ENCODE measurements around the gene IGFBP2. TPM values are rescaled to one million over a fixed set of nuclear protein-coding genes. Genes with fewer than 3 reads are reported as not detected.

IGFBP2 gene
- total RNA-seq, 1 experiment from 2014 or later: 0.32 TPM

GRCh38 chr2:216636551-216637450 lies 3.6 kb downstream of the IGFBP2 start:
- no peaks in the 10 kb centered on the region for H3K9me3 ChIP-seq (replicated peaks)
- H3K27me3 ChIP-seq (replicated peaks): peaks cover 30% of the 10 kb centered on the region
- no peak overlapping the region for H3K27ac ChIP-seq
- no peak for DNase-seq (ENCODE audit: low read depth in 1 of 2, low spot score in 2 of 2)
- no peaks in the 10 kb centered on the region for H3K36me3 ChIP-seq
- no peak overlapping the region for H3K4me3 ChIP-seq
- H3K4me1 ChIP-seq (replicated peaks): peaks cover 18% of the 10 kb centered on the region

- no peak for DNase-seq (ENCODE audit: low read depth in 1 of 2, low spot score in 2 of 2)
- H3K4me1 ChIP-seq (replicated peaks): peaks cover 17% of the 10 kb centered on the region
- peaks cover 24% of the 10 kb centered on the region for H3K27me3 ChIP-seq (replicated peaks)
- H3K9me3 ChIP-seq (replicated peaks): no peaks in the 10 kb centered on the region
- no peak overlapping the region for H3K27ac ChIP-seq
- H3K36me3 ChIP-seq: no peaks in the 10 kb centered on the region
- no peak overlapping the region for H3K4me3 ChIP-seq
Measured at GRCh38 chr2:216637472-216637871, 4.3 kb downstream of the IGFBP2 start.

- H3K36me3 ChIP-seq: no peaks in the 10 kb centered on the region
- no peaks in the 10 kb centered on the region for H3K4me1 ChIP-seq (replicated peaks)
- no peak overlapping the region for H3K27ac ChIP-seq
- H3K27me3 ChIP-seq (replicated peaks): no peaks in the 10 kb centered on the region; the same call in 1 of the 2 replicates
- no peak for DNase-seq (ENCODE audit: low read depth in 1 of 2, low spot score in 2 of 2)
- 0 out of 2 replicates have a peak, but pooled peaks cover 5% of the 10 kb centered on the region for H3K9me3 ChIP-seq (replicated peaks)
- no peak overlapping the region for H3K4me3 ChIP-seq
Measured at GRCh38 chr2:216643986-216644659, 10.9 kb downstream of the IGFBP2 start.

DNA sequence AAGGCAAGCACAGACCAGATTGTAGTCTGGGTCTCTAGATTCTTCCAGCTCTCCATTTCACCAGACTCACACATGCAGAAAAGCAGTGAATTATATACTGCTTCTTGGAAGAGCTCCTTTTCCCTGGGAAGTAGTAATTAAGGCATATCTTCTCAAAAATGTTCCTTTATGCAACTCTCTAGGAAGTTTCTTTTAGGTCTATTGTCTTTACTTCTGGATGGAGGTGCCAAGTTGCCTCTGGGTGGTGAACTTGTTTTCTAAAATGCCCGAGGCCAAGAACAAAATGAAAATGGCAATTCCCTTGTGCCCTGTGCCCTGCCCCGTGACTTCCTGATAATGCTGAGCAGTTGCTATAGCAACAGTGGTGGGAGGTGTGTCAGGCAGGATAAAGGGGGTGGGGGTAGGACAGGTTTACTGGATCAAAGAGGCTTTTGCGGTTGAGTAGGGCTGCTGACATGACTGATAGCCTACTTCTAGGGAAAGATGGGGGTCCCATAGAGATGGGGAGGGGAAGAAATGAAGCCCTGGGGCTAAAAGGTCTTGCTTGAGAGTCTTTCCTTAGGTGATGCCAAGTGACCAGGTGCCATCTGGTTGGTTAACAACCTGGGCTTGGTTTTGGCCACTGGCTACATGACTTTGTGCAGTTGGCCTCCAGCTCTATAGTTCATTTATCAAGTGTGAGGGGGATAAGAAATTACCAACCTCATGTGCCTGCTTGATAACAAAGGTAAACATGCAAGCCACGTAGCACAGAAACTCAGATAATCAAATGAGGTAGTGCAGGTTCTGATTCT lies 11.8 kb downstream of the IGFBP2 start:
- no peak overlapping the region for H3K27ac ChIP-seq

DNA sequence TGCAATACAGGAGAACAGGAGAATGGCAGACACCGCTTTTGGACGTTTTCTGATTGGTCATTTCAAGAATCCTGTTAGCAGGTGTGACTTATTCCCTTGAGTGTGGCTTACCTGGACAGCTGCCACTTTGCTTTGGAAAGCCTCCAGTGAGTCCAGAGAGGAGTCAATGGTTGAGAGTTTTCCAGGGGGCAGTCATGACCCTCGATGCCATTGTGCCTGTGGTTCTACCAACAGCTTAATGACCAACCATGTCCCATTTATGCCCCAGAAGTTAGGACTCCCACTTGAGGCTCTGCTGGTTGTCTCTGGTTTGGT lies 12.4 kb downstream of the IGFBP2 start:
- no peaks in the 10 kb centered on the region for H3K4me1 ChIP-seq (replicated peaks)
- H3K36me3 ChIP-seq: no peaks in the 10 kb centered on the region
- H3K4me3 ChIP-seq: no peak overlapping the region
- H3K9me3 ChIP-seq (replicated peaks): 0 out of 2 replicates have a peak, but pooled peaks cover 5% of the 10 kb centered on the region
- DNase-seq (ENCODE audit: low read depth in 1 of 2, low spot score in 2 of 2): no peak
- no peak overlapping the region for H3K27ac ChIP-seq
- H3K27me3 ChIP-seq (replicated peaks): no peaks in the 10 kb centered on the region; the same call in 1 of the 2 replicates

More for the DNA sequence above, 11.8 kb downstream of the IGFBP2 start:
- DNase-seq (ENCODE audit: low read depth in 1 of 2, low spot score in 2 of 2): no peak
- Histone ChIP-seq H3K27me3 (replicated peaks) (no peaks in the 10 kb centered on the region; the same call in 1 of the 2 replicates), H3K4me3 (no peak overlapping the region), H3K36me3 (no peaks in the 10 kb centered on the region), H3K4me1 (replicated peaks) (no peaks in the 10 kb centered on the region), H3K9me3 (replicated peaks) (0 out of 2 replicates have a peak, but pooled peaks cover 5% of the 10 kb centered on the region)

DNA sequence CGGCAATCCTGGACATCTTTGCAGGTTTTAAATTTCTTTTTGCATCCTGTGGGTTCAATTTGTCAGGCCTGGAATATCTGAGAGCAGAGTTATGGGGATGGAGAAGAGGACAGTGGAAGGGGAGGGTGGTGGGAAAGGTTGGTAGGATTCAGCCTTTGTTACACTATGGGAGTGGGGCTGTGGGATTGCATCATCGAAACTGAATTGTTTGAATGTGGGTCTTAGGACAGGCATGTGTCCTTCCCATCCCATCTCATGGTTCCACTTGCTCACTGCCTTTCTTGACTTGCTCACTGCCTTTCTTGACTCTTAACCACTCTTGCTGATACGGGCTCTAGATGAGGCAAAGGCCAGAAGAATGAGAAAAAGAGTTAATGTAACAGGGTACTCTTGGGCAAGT lies 12.9 kb downstream of the IGFBP2 start:
- no peak for DNase-seq (ENCODE audit: low read depth in 1 of 2, low spot score in 2 of 2)
- Histone ChIP-seq H3K4me1 (replicated peaks) (no peaks in the 10 kb centered on the region), H3K9me3 (replicated peaks) (0 out of 2 replicates have a peak, but pooled peaks cover 5% of the 10 kb centered on the region), H3K27me3 (replicated peaks) (no peaks in the 10 kb centered on the region; the same call in 1 of the 2 replicates), H3K36me3 (no peaks in the 10 kb centered on the region), H3K4me3 (no peak overlapping the region), H3K27ac (no peak overlapping the region)

DNA sequence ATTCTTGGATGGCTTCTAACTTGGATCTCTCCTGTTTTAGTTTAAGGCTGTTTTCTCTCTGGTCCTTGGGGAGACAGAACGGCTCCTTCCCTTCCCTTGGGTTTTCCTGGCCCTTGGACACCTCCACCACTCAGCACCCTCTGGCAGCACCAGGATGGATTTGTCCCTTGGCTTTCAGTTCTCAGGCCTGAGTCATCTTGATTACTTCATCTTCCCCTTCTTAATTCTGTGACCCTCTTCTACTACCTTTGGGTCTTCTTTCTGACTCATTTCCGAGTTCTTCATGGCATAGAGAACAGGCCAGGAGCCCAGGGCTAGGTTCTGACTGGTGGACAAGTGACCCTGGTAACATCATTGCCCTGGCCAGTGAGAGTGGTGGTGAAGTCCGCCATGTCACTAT lies 14.9 kb downstream of the IGFBP2 start:
- Histone ChIP-seq H3K4me3 (no peak overlapping the region), H3K27me3 (replicated peaks) (no peaks in the 10 kb centered on the region; the same call in 1 of the 2 replicates), H3K27ac (no peak overlapping the region), H3K36me3 (no peaks in the 10 kb centered on the region), H3K4me1 (replicated peaks) (no peaks in the 10 kb centered on the region), H3K9me3 (replicated peaks) (0 out of 2 replicates have a peak, but pooled peaks cover 5% of the 10 kb centered on the region)
- DNase-seq (ENCODE audit: low read depth in 1 of 2, low spot score in 2 of 2): no peak

DNA sequence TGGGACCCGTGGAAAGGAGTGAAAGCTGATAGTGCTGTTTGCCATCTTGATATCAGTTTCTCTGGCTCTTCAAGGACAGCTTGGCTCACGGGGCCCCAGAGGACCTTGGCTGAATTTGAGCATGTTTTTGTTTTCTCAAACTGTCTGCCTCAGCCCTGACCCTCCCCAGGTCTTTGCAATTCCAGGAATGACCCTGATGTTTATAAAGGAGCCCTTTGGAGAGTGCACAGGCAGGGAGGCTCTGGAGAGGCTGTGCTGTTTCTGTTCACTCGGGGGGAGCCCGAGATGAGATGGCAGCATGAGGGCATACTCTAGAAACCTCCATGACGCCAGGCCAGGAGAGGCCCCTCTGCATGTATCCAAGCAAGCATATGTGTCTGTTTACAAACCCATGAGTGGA lies 16.4 kb downstream of the IGFBP2 start:
- H3K9me3 ChIP-seq (replicated peaks): 0 out of 2 replicates have a peak, but pooled peaks cover 5% of the 10 kb centered on the region
- H3K27me3 ChIP-seq (replicated peaks): no peaks in the 10 kb centered on the region; the same call in 1 of the 2 replicates
- H3K36me3 ChIP-seq: no peaks in the 10 kb centered on the region
- H3K4me1 ChIP-seq (replicated peaks): no peaks in the 10 kb centered on the region
- H3K4me3 ChIP-seq: no peak overlapping the region
- no peak for DNase-seq (ENCODE audit: low read depth in 1 of 2, low spot score in 2 of 2)
- H3K27ac ChIP-seq: no peak overlapping the region

GRCh38 chr2:216650626-216651257 lies 17.5 kb downstream of the IGFBP2 start:
- no peak for DNase-seq (ENCODE audit: low read depth in 1 of 2, low spot score in 2 of 2)
- Histone ChIP-seq H3K4me1 (replicated peaks) (no peaks in the 10 kb centered on the region), H3K9me3 (replicated peaks) (0 out of 2 replicates have a peak, but pooled peaks cover 5% of the 10 kb centered on the region), H3K27ac (no peak overlapping the region), H3K36me3 (no peaks in the 10 kb centered on the region), H3K27me3 (replicated peaks) (no peaks in the 10 kb centered on the region; the same call in 1 of the 2 replicates), H3K4me3 (no peak overlapping the region)

DNA sequence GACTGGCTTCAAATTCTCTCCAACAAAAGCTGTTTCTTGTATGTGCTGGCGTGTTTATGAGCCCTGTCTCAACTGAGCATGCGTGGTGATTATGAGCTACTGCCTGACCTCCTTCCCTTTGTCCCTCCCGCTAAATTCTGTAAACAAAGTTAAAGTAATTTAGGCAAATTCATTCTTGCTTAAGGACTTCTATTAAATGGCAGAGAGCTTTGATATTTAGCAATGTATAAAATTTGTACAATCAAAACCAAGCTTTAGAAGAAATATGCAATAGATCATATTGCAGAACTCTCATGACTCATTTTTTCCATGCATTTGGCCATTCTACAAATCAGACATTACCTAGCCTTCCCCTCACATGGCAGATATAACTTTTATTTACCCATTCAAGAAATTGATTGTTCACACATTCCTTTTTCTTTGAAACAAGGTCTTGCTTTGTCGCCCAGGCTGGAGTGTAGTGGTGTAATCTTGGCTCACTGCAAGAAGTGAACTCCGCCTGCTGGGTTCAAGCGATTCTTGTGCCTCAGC lies 18.2 kb downstream of the IGFBP2 start:
- H3K9me3 ChIP-seq (replicated peaks): 0 out of 2 replicates have a peak, but pooled peaks cover under 1% of the 10 kb centered on the region
- no peak overlapping the region for H3K4me3 ChIP-seq
- no peaks in the 10 kb centered on the region; the same call in 1 of the 2 replicates for H3K27me3 ChIP-seq (replicated peaks)
- no peaks in the 10 kb centered on the region for H3K4me1 ChIP-seq (replicated peaks)
- no peak for DNase-seq (ENCODE audit: low read depth in 1 of 2, low spot score in 2 of 2)
- H3K36me3 ChIP-seq: no peaks in the 10 kb centered on the region
- H3K27ac ChIP-seq: no peak overlapping the region

- Histone ChIP-seq H3K4me1 (replicated peaks) (no peaks in the 10 kb centered on the region), H3K4me3 (no peak overlapping the region), H3K27me3 (replicated peaks) (no peaks in the 10 kb centered on the region), H3K36me3 (no peaks in the 10 kb centered on the region), H3K9me3 (replicated peaks) (no peaks in the 10 kb centered on the region), H3K27ac (no peak overlapping the region)
- no peak for DNase-seq (ENCODE audit: low read depth in 1 of 2, low spot score in 2 of 2)
Measured at GRCh38 chr2:216652566-216652965, 19.3 kb downstream of the IGFBP2 start.

GRCh38 chr2:216653093-216653799 lies 20.0 kb downstream of the IGFBP2 start:
- H3K4me3 ChIP-seq: no peak overlapping the region
- no peaks in the 10 kb centered on the region for H3K9me3 ChIP-seq (replicated peaks)
- H3K27me3 ChIP-seq (replicated peaks): no peaks in the 10 kb centered on the region
- H3K4me1 ChIP-seq (replicated peaks): 0 out of 2 replicates have a peak, but pooled peaks cover 6% of the 10 kb centered on the region
- no peaks in the 10 kb centered on the region for H3K36me3 ChIP-seq
- H3K27ac ChIP-seq: no peak overlapping the region
- no peak for DNase-seq (ENCODE audit: low read depth in 1 of 2, low spot score in 2 of 2)

Data from SJSA1 (cell line).